ENCODE measurements around the gene LANCL1. TPM values are rescaled to one million over a fixed set of nuclear protein-coding genes. Genes with fewer than 3 reads are reported as not detected.

Gene LANCL1, protein sequence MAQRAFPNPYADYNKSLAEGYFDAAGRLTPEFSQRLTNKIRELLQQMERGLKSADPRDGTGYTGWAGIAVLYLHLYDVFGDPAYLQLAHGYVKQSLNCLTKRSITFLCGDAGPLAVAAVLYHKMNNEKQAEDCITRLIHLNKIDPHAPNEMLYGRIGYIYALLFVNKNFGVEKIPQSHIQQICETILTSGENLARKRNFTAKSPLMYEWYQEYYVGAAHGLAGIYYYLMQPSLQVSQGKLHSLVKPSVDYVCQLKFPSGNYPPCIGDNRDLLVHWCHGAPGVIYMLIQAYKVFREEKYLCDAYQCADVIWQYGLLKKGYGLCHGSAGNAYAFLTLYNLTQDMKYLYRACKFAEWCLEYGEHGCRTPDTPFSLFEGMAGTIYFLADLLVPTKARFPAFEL
- total RNA-seq (2014; rRNA removed; shearing (Covaris generic)) = 86.6 and 97.0 TPM in 2 replicates
- 85.9 and 114 TPM in 2 replicates for polyA plus RNA-seq (2014; cell fraction: nucleus; rRNA removed)

DNA sequence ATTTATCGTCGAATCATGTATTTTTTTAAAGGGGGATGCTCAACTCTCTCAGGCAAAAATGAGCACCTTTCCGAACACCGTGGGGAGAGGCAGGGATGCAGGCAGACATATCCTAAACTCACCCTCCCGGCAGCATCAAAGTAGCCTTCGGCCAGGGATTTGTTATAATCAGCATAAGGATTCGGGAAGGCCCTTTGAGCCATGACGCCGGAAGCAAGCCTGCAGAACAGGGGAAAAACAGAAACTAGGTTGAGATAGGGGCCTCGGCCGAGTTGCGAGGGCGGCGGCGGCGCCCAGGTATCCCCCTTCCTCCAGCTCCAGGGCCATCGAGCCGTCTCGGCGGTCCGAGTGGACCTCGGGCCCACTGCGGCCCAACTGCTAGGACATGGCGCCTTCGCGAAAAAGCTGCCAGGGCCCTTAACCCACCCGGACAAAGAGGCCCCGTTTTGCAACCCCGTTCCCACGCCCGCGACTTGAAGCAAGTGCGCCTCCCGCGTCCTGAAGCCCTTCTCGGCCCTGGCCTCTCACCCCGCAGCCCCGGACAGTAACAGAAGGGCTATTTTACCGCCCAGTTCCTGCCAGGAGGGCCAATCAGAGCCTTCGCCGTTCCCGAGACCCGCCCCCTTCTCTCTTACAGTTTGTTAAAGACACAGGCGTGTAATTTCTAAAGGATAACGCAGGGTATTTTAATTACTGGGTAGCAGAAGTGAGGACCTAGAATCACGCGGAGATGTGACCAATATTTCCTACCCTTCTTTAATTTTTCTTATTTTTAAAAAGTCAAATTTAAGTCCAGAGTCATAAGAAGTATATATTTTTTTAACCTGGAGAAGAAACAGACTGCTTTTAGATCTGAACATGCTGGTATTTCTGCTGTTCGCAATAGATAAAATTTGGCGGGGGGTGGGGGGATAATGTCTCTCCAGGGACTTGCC lies at the start of gene LANCL1:
TSS of gene LANCL1 (minus strand) at position 566 of the 935 bp plus-strand sequence. CDS start at position 203, 363 bp downstream.
- DNase-seq (ENCODE audit: extremely low read depth, low read depth) = peak; percentile 92

- no peak for DNase-seq (ENCODE audit: extremely low read depth, low read depth)
These were observed 48.0 kb upstream of the LANCL1 start for GRCh38 chr2:210524533-210524932.

GRCh38 chr2:210523650-210524289 lies 47.2 kb upstream of the LANCL1 start:
- DNase-seq (ENCODE audit: extremely low read depth, low read depth) = no peak

DNA sequence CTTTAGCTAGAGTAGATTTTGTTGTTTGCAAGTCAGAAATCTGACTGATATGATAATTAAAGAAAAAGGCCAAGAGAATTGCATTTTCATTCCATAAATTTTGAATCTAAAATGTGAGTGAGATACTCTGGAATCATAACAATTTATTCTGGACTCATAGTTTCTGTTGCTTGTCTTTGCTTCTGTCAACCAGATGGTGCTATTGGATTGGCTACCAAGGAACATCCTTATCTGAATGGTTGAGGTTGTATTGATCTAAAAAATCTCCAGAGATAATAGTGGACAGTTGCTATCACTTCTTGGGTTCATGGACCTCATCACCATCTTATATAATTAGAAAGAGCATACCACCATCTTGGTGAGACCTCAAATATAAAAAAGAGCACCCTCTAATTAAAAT lies 45.8 kb upstream of the LANCL1 start:
- DNase-seq (ENCODE audit: extremely low read depth, low read depth) = no peak

GRCh38 chr2:210519594-210519993 lies 43.0 kb upstream of the LANCL1 start:
- no peak for DNase-seq (ENCODE audit: extremely low read depth, low read depth)

GRCh38 chr2:210517264-210517663 lies 40.7 kb upstream of the LANCL1 start:
- DNase-seq (ENCODE audit: extremely low read depth, low read depth) = no peak

- DNase-seq (ENCODE audit: extremely low read depth, low read depth) = no peak
These were observed 39.4 kb upstream of the LANCL1 start for GRCh38 chr2:210515911-210516310.

DNA sequence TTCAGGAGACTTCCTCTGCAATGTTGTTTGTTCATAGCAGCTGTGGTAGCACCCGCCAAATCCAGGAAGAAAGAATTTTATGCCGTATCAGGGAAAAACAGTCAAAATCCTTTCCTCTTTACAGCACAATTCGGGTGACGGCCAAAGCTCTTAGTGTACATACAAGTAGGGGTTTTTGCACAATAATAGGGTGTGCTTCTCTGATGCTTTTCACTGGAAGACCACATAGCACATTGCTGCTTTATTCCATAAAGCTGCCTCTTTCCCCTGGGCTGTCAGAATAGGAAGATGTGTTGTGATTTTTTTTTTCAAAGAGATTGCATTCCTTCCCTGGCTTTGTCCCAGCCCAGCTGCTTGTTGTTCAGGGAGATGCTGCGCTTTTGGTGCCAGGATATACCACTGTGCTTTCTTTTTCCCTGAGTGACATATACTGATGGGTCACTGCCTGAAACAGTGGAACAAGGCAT lies 27.2 kb upstream of the LANCL1 start:
- no peak for DNase-seq (ENCODE audit: extremely low read depth, low read depth)

DNA sequence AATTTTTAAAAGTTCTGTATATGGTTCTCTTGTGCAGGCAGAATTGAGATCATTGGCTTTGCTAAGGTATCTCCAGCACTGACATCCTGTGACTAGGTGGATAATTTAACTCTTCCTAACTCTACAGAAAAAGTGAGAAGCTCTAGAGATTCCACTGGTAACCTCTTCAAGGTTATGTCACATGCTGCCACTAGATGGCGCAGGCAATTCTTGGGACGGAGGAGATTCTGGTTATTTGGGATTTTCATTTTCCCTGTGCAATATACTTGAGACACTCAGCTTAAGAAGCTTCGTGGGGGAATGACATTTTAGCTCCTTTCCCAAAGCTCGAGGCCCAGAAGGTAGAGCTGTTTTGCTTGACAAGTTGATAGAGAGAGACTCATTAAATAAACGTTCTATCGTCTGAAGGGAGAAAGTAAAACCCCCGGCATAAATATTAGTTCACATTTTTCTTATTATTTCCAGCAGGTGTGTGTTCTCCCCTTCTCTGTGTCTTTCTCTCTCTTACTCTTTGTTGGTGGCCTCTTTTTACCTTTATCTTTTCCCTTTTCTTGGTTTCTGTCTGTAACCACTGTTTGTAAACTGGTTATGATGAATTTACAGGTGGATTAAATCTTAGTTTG lies 26.6 kb upstream of the LANCL1 start:
- peak; percentile 63 for DNase-seq (ENCODE audit: extremely low read depth, low read depth)

DNA sequence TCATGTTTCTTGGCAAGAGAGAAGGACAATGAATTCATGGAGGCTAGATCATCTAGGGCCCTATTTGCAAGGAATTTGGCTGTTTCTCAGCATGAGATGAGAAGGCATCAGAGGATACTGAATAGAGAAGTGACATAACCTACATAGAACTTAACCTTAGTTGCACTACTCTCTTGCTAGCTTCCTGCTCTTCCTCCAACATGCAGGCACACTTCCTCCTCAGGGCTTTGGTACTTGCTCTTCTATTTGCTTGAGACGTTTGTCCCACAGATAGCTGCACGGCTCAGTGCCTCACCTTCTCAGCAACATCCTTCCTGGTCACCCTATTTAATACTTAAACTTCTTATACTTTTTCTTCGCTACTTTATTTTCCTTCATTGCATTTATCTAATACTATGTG lies 20.0 kb upstream of the LANCL1 start:
- no peak for DNase-seq (ENCODE audit: extremely low read depth, low read depth)

DNA sequence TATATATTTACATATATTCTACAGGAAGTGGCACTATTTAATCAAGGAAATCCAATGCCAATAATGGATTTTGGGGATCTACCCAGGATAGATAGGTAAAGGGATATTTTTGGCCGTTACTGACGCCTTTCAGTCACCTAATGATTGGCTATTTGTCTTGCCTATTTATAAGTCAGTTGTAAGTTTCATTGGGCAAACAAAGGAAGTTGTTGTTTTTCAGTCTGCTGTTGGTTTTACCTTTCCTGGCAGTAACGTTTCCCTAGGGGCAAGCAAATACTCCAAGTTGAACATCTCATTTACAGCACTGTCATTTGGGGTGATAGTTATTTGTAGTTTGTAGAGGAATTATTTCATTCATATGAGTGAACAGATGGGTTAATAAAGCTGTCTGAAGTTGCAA lies 17.0 kb upstream of the LANCL1 start:
- DNase-seq (ENCODE audit: extremely low read depth, low read depth) = no peak

DNA sequence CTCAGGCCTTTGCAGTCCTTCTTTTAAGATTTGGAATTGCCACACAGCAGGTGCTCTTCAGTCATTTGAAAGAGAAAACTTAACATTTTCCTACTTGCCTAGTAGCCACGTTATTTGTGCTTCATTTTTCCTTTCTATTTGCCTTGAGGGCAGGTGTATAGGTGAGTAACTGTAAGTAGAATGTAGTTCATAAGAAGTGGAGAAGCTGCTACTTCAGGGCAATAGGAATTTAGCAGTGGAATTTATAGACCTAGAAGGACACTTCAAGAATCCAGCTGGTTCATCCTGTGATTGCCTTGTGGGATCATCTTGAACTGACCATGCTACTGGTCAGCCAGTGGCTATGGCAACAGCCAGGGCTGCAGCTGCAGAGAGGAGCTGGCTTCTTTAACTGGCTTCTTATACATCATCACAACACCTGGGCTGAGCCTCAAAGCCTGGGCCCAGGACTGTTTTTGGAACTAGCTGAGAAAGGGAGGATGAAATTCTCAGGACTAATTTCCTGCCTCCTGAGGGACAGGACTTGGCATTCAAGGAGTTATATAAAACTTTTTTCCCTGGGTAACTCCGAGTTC lies 5.1 kb upstream of the LANCL1 start:
- no peak for DNase-seq (ENCODE audit: extremely low read depth, low read depth)

- DNase-seq (ENCODE audit: extremely low read depth, low read depth) = no peak
These were observed 4.2 kb upstream of the LANCL1 start for GRCh38 chr2:210480764-210481163.

DNA sequence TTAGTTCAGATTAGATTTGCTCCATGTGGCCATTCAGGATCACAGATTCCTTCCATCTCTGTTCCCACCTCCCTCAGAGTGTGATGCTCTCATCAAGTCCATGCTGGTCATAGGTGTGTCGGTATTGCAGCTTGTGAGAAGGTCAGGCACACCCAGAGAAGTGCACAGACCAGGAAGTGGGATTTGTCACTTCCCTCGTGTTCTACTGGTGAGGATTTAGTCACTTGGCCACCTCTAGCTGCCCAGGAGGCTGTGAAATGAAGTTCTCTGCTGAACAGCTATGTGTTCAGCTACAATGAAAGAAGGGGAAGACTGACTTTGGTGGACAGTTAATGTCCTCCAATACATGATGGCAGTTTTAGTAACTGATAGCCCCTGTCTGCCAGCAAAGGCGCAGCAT lies 3.5 kb upstream of the LANCL1 start:
- DNase-seq (ENCODE audit: extremely low read depth, low read depth) = no peak

DNA sequence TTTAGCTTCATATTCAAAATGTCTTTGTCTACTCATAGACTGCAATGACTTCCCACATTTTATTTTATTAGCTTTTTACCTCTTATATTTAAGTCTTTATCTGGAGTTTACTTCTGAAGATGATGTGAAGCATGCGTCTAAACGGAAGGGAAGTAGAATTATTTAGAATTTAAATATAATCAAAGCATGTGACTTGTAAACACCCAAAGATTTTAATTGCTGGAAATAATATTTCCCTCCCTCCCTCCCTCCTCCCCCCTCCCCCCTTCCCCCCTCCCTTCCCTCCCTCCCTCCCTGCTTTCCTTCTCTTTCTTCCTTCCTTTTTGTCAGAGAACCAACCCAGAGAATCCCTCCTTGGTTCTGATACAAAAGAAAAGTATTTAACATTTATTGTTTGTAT lies 2.1 kb upstream of the LANCL1 start:
- no peak for DNase-seq (ENCODE audit: extremely low read depth, low read depth)

DNA sequence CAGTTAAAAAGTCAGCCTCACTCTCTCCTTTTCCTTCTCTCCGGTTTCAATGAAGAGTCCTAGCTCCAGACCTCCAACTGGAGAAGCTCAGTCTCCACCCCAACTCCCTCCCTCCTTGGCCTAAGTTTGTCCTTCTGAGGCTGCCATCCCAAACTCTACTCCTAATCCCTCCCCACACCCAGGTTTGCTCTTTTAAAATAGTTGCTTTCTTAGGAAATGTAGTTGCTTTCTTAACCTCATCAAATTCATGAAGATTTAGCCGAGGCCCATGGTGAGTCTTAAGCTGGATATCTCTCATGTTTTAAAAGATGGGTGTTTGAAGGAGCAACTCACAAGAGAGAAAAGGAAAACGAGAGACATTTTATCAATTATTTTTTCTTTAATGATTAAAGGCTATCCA lies 937 bp upstream of the LANCL1 start:
- peak; percentile 66 for DNase-seq (ENCODE audit: extremely low read depth, low read depth)

- no peak for DNase-seq (ENCODE audit: extremely low read depth, low read depth)
These were observed 853 bp downstream of the LANCL1 start for GRCh38 chr2:210475706-210476105.

- DNase-seq (ENCODE audit: extremely low read depth, low read depth) = no peak
These were observed 1.8 kb downstream of the LANCL1 start for GRCh38 chr2:210474776-210475175.

DNA sequence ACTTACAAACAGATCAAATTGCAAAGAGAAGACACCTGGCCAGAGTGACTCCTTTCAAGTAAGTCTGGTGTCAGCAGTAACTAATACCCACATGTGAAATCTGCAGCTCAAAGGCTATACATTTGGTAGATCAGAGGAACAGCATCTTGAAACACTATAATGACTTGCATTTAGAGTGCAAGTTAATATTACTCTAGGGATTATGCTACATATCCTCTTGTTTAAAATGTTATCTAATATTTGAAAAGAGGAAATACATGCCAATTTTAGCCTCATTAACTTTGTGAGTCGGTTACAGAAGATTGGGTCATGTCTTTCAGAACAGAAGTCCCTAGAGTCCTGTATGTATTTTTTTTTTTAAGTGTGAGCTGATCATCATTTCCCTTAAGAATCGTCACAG lies 15.2 kb downstream of the LANCL1 start:
- no peak for DNase-seq (ENCODE audit: extremely low read depth, low read depth)

Data from NCI-H460 (cell line).